ENCODE measurements around the gene MKNK1.

The MKNK1 gene

DNA sequence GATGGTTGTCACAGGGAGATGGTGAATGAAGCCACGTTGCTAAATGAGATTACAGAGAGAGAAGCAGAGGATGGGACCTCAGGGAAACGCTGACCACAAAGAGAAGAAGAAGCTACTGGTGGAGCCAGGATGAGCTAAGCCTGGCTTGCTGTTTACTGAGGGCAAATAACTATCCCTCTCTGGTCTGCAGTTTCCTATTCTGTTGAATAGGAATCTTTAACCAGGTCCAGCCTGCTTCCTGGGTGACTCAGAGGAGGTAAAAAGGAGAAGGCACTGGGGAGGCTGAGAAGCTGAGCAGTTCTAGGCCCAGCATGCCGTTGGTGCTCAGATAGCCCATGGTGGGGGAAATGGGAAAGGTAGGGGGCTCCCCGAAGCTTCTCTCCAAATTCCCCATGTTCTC is 84.9 kb downstream of the MKNK1 start:
- Histone ChIP-seq H3K36me3 (no peaks in the 10 kb centered on the region), H3K27me3 (no peaks in the 10 kb centered on the region), H3K9me3 (no peaks in the 10 kb centered on the region), H3K4me1 (no peaks in the 10 kb centered on the region), H3K4me3 (ENCODE audit: low read depth, low read length) (no peak overlapping the region)
- no peak for TF ChIP-seq CTCF (IDR thresholded peaks at IDR 0.05; ENCODE audit: low read depth, low read length)
- DNase-seq: no peak

DNA sequence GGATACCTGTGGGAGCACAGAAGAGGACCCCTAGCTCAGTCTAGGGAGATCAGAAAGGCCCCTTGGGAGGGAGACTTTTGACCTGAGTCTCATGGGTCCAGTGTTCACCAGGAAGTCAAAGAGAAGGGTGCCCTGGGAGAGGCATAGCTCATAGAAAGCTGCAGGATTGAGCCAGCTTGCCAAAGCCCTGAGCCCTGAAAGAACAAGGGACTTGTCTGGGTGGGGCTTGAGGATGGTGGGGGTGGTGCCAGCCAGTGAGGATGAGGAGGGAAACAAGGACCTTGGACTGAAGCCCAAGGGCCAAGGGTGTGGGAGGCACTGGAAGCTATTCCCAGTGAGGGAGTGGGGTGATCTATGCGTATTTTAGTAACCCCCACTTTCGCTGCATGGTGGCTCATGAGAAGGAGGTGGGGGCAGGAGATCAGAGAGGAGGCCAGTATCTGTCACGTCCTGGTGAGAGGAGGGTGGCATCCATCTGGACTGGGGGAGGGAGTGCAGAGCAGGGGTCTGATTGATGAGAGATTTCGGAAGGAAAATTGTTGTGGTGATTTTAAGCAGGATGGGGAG is 86.1 kb downstream of the MKNK1 start:
- DNase-seq: no peak
- H3K9me3 ChIP-seq: no peaks in the 10 kb centered on the region
- no peaks in the 10 kb centered on the region for H3K27me3 ChIP-seq
- no peak overlapping the region for H3K4me3 ChIP-seq (ENCODE audit: low read depth, low read length)
- H3K4me1 ChIP-seq: no peaks in the 10 kb centered on the region
- no peak for TF ChIP-seq CTCF (IDR thresholded peaks at IDR 0.05; ENCODE audit: low read depth, low read length)
- H3K36me3 ChIP-seq: no peaks in the 10 kb centered on the region

GRCh38 chr1:46517010-46517600 is 87.0 kb downstream of the MKNK1 start:
- H3K27me3 ChIP-seq: no peaks in the 10 kb centered on the region
- H3K9me3 ChIP-seq: no peaks in the 10 kb centered on the region
- TF ChIP-seq CTCF (IDR thresholded peaks at IDR 0.05; ENCODE audit: low read depth, low read length): no peak
- H3K4me1 ChIP-seq: no peaks in the 10 kb centered on the region
- no peak overlapping the region for H3K4me3 ChIP-seq (ENCODE audit: low read depth, low read length)
- DNase-seq: no peak
- H3K36me3 ChIP-seq: no peaks in the 10 kb centered on the region

DNA sequence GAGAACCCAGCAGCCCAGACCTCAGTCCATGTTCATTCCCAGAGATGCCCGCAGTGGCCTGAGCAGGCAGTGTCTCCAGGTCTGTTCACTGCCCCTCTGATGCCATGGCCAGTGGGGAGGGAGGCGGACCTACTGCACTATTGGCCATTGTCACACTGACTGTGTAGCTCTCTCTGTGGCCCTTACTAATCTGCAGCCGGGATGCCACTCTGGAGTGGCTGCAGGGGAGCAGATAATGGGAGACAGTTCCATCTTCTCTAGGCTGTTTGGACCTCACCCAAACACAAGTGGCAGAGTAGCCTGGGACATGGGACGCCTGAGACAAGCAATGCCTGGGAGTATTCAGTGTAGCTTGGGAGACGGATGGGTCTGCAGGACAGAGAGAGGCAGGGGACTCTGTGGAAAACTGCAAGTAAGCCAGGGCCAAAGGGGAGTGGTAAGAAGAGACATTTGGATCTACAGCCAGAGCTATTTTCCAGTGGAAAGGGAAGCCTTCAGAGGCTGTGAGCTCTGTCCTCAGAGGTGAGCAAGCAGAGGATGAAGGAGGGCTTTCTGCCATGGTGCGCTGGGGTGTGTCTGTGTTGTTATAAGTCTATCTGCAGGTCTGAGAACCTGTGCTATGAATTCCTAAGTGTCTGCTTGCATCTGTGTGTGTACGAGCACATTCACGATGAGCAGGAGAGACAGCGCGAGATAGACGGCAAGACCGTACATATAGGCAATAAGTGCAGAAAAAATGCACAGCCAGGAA is 87.7 kb downstream of the MKNK1 start:
- Histone ChIP-seq H3K4me3 (ENCODE audit: low read depth, low read length) (no peak overlapping the region), H3K36me3 (no peaks in the 10 kb centered on the region)

DNA sequence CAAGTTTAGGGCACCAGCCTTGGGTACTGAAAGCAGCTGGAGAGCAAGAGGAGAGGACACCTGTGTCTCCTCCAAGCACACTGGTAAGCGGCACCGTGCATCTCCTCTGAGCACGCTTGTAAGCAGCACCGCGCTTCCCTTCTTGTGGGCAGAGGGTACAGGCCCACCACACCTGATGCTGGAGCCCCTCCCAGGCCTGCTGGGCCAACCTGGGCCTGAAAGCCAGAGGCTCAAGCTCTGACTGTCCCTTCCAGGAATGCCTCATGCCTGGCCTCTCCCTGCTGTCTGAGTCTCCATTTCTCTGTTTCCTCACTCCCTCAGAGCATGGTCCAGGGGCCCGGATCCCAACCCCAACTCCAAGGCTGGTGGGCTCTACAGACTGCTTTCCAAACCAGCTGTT is 88.5 kb downstream of the MKNK1 start:
- no peaks in the 10 kb centered on the region for H3K4me1 ChIP-seq

More for the DNA sequence above, 87.7 kb downstream of the MKNK1 start:
- no peak for TF ChIP-seq CTCF (IDR thresholded peaks at IDR 0.05; ENCODE audit: low read depth, low read length)
- no peaks in the 10 kb centered on the region for H3K9me3 ChIP-seq
- H3K4me1 ChIP-seq: no peaks in the 10 kb centered on the region
- no peak for DNase-seq
- no peaks in the 10 kb centered on the region for H3K27me3 ChIP-seq

More for the DNA sequence above, 88.5 kb downstream of the MKNK1 start:
- Histone ChIP-seq H3K27me3 (no peaks in the 10 kb centered on the region), H3K36me3 (no peaks in the 10 kb centered on the region), H3K9me3 (no peaks in the 10 kb centered on the region), H3K4me3 (ENCODE audit: low read depth, low read length) (no peak overlapping the region)
- TF ChIP-seq CTCF (IDR thresholded peaks at IDR 0.05; ENCODE audit: low read depth, low read length): no peak
- no peak for DNase-seq

Measured in BE2C (cell line).